ENCODE data around the gene XYLT2. TPM values are rescaled to one million over a fixed set of nuclear protein-coding genes. Genes with fewer than 3 reads are reported as not detected.
A peak's percentile ranks its signal among the peaks of the same experiment; 100 is the strongest.
"Not testable (repeated sequence)": the region's sequence is repeated elsewhere in the genome, so short reads cannot be mapped to it uniquely, and the experiment has no call there.

XYLT2 gene
- total RNA-seq (2014; rRNA removed; shearing (Covaris generic); ENCODE audit: low replicate concordance): 11.4 and 30.4 TPM in 2 replicates

GRCh38 chr17:50345432-50346312 lies at the start of gene XYLT2:
XYLT2 (plus strand) TSS chr17:50346126; CDS start chr17:50346141, 15 bp downstream.
- peak; percentile 97 for DNase-seq
- peaks cover 19% of the 10 kb centered on the region for H3K4me1 ChIP-seq (ENCODE audit: low read length)
- no peaks in the 10 kb centered on the region for H3K9me3 ChIP-seq (ENCODE audit: low read length)
- peak within 1 kb of the TSS; percentile 100 for H2AFZ ChIP-seq (ENCODE audit: low read length)
- H3K4me2 ChIP-seq (ENCODE audit: low read depth, low read length, poor library complexity, severe bottlenecking): peak within 1 kb of the TSS; percentile 95
- peak within 1 kb of the TSS; percentile 99 for H3K4me3 ChIP-seq (ENCODE audit: low read length)
- no peaks in the 10 kb centered on the region for H3K27me3 ChIP-seq (ENCODE audit: low read length)
- no peaks in the 10 kb centered on the region for H3K36me3 ChIP-seq (ENCODE audit: insufficient read depth, low read length)
- H3K27ac ChIP-seq (ENCODE audit: low read length): peak within 1 kb of the TSS; percentile 37; the same call in 1 of the 2 replicates
- H4K20me1 ChIP-seq (ENCODE audit: insufficient read depth, low read depth, low read length): peaks cover 10% of the 10 kb centered on the region; the same call in 1 of the 2 replicates
- H3K9me2 ChIP-seq (replicated peaks; ENCODE audit: insufficient read depth, low read length): no peaks in the 10 kb centered on the region
- H3K9ac ChIP-seq (ENCODE audit: low read length): peak within 1 kb of the TSS; percentile 95
- H3K79me2 ChIP-seq (ENCODE audit: low read length): peaks cover 35% of the 10 kb centered on the region

DNA sequence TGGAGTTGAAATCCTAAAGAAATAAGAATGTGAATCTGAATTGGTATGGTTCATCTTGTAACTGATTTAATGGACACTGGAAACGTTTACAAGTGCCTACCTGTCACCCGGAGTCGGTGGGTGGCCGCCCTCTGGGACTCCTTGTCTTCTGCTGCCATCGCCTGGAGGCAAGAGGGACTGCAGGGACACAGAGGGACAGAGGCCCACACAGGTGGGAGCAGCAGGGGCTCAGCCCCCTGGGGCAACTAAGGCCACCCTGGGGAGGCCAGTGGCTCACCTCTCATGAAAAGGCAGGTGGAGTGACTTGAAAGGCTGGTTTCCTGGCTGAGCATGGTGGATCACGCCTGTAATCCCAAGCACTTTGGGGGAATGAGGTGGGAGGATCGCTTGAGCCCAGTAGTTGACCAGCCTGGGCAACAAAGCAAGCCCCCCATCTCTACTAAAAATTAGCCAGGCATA lies 48.5 kb upstream of the XYLT2 start:
- Histone ChIP-seq H3K36me3 (ENCODE audit: insufficient read depth, low read length) (no peaks in the 10 kb centered on the region), H3K9me2 (replicated peaks; ENCODE audit: insufficient read depth, low read length) (no peaks in the 10 kb centered on the region), H3K27ac (ENCODE audit: low read length) (no peak overlapping the region), H4K20me1 (ENCODE audit: insufficient read depth, low read depth, low read length) (no peaks in the 10 kb centered on the region), H2AFZ (ENCODE audit: low read length) (no peak overlapping the region), H3K4me1 (ENCODE audit: low read length) (no peaks in the 10 kb centered on the region), H3K9ac (ENCODE audit: low read length) (no peak overlapping the region), H3K79me2 (ENCODE audit: low read length) (no peaks in the 10 kb centered on the region), H3K9me3 (ENCODE audit: low read length) (no peaks in the 10 kb centered on the region), H3K27me3 (ENCODE audit: low read length) (no peaks in the 10 kb centered on the region), H3K4me2 (ENCODE audit: low read depth, low read length, poor library complexity, severe bottlenecking) (no peak overlapping the region), H3K4me3 (ENCODE audit: low read length) (no peak overlapping the region)
- peak; percentile 78 for DNase-seq

DNA sequence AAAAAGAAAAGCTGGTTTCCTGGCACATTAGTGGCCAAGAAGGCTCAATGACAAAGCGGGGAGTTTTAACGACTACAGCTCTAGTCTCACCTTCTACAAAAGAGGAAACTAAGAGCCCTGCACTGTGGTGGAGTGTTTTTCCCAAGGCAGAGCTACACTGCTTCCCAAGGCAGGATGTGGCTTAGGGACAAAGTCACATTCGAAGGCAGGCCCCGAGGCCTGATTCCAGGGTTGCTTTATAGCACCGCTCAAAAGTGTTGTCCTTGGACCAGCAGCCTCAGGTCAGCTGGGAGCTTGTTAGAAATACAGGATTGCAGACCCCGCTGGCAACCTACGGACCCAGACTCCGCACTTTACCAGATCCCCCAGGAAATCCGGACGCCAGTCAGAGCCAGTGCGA lies 47.9 kb upstream of the XYLT2 start:
- H4K20me1 ChIP-seq (ENCODE audit: insufficient read depth, low read depth, low read length): no peaks in the 10 kb centered on the region
- H3K9ac ChIP-seq (ENCODE audit: low read length): no peak overlapping the region
- H3K9me3 ChIP-seq (ENCODE audit: low read length): no peaks in the 10 kb centered on the region
- no peak overlapping the region for H3K4me3 ChIP-seq (ENCODE audit: low read length)
- no peak overlapping the region for H3K4me2 ChIP-seq (ENCODE audit: low read depth, low read length, poor library complexity, severe bottlenecking)
- no peak for DNase-seq
- no peaks in the 10 kb centered on the region for H3K36me3 ChIP-seq (ENCODE audit: insufficient read depth, low read length)
- H3K9me2 ChIP-seq (replicated peaks; ENCODE audit: insufficient read depth, low read length): no peaks in the 10 kb centered on the region
- no peaks in the 10 kb centered on the region for H3K4me1 ChIP-seq (ENCODE audit: low read length)
- H3K79me2 ChIP-seq (ENCODE audit: low read length): no peaks in the 10 kb centered on the region
- no peaks in the 10 kb centered on the region for H3K27me3 ChIP-seq (ENCODE audit: low read length)
- no peak overlapping the region for H2AFZ ChIP-seq (ENCODE audit: low read length)
- H3K27ac ChIP-seq (ENCODE audit: low read length): no peak overlapping the region

DNA sequence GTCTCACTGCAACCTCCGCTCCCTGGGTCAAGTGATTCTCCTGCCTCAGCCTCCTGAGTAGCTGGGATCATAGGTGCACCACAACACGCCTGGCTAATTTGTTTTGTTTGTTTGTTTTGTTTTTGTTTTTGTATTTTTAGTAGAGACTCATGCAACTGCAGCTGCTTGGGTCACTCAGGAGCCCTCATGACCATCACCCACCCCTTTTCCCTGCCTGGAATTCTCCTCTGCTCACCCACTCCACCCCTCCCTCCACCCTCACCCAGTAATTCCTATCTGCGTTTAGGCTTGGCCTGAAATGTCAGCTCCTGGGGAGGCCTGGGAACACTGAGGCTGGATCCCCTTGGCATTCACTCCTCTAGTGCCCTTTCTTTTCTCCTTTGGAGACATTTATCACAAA lies 46.1 kb upstream of the XYLT2 start:
- no peaks in the 10 kb centered on the region for H3K79me2 ChIP-seq (ENCODE audit: low read length)
- DNase-seq: no peak
- H3K27ac ChIP-seq (ENCODE audit: low read length): no peak overlapping the region
- no peak overlapping the region for H3K9ac ChIP-seq (ENCODE audit: low read length)
- H3K36me3 ChIP-seq (ENCODE audit: insufficient read depth, low read length): no peaks in the 10 kb centered on the region
- H3K4me1 ChIP-seq (ENCODE audit: low read length): no peaks in the 10 kb centered on the region
- H2AFZ ChIP-seq (ENCODE audit: low read length): no peak overlapping the region
- no peaks in the 10 kb centered on the region for H4K20me1 ChIP-seq (ENCODE audit: insufficient read depth, low read depth, low read length)
- H3K27me3 ChIP-seq (ENCODE audit: low read length): no peaks in the 10 kb centered on the region
- H3K9me2 ChIP-seq (replicated peaks; ENCODE audit: insufficient read depth, low read length): no peaks in the 10 kb centered on the region
- no peak overlapping the region for H3K4me3 ChIP-seq (ENCODE audit: low read length)
- H3K9me3 ChIP-seq (ENCODE audit: low read length): no peaks in the 10 kb centered on the region
- no peak overlapping the region for H3K4me2 ChIP-seq (ENCODE audit: low read depth, low read length, poor library complexity, severe bottlenecking)

GRCh38 chr17:50300824-50301223 lies 45.1 kb upstream of the XYLT2 start:
- H4K20me1 ChIP-seq (ENCODE audit: insufficient read depth, low read depth, low read length); H2AFZ ChIP-seq (ENCODE audit: low read length); H3K4me2 ChIP-seq (ENCODE audit: low read depth, low read length, poor library complexity, severe bottlenecking); H3K4me3 ChIP-seq (ENCODE audit: low read length); H3K27ac ChIP-seq (ENCODE audit: low read length); H3K79me2 ChIP-seq (ENCODE audit: low read length); H3K9ac ChIP-seq (ENCODE audit: low read length); DNase-seq; H3K4me1 ChIP-seq (ENCODE audit: low read length); H3K36me3 ChIP-seq (ENCODE audit: insufficient read depth, low read length); H3K9me2 ChIP-seq (replicated peaks; ENCODE audit: insufficient read depth, low read length); H3K27me3 ChIP-seq (ENCODE audit: low read length); H3K9me3 ChIP-seq (ENCODE audit: low read length): not testable (repeated sequence)

- H3K4me1 ChIP-seq (ENCODE audit: low read length): no peaks in the 10 kb centered on the region
- H3K27me3 ChIP-seq (ENCODE audit: low read length): no peaks in the 10 kb centered on the region
- H3K27ac ChIP-seq (ENCODE audit: low read length): no peak overlapping the region
- no peaks in the 10 kb centered on the region for H3K36me3 ChIP-seq (ENCODE audit: insufficient read depth, low read length)
- no peak overlapping the region for H3K4me2 ChIP-seq (ENCODE audit: low read depth, low read length, poor library complexity, severe bottlenecking)
- DNase-seq: no peak
- H4K20me1 ChIP-seq (ENCODE audit: insufficient read depth, low read depth, low read length): no peaks in the 10 kb centered on the region
- H3K4me3 ChIP-seq (ENCODE audit: low read length): no peak overlapping the region
- no peaks in the 10 kb centered on the region for H3K79me2 ChIP-seq (ENCODE audit: low read length)
- H3K9ac ChIP-seq (ENCODE audit: low read length): no peak overlapping the region
- H3K9me3 ChIP-seq (ENCODE audit: low read length): no peaks in the 10 kb centered on the region
- H3K9me2 ChIP-seq (replicated peaks; ENCODE audit: insufficient read depth, low read length): no peaks in the 10 kb centered on the region
- no peak overlapping the region for H2AFZ ChIP-seq (ENCODE audit: low read length)
Observed at GRCh38 chr17:50301891-50302584, 43.9 kb upstream of the XYLT2 start.

DNA sequence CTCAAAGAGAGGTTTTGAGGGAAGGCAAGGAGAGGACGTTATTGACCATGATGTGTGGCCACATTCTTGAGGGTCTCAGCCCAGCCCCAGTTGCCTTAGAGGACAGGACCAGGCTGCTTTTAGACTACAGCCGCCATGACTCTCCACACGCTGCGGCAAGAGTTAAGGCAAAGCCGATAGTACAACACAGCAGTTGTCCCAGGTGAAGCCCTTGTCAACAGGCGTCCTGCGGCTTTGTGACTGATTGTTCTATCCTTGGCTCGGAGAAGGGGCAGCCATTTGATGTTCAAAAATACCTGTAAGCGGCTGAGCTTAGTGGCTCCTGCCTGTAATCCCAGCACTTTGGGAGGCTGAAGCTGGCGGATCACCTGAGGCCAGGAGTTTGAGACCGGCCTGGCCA lies 42.9 kb upstream of the XYLT2 start:
- Histone ChIP-seq H3K4me3 (ENCODE audit: low read length) (no peak overlapping the region), H2AFZ (ENCODE audit: low read length) (no peak overlapping the region), H3K27ac (ENCODE audit: low read length) (no peak overlapping the region), H3K27me3 (ENCODE audit: low read length) (no peaks in the 10 kb centered on the region), H3K9me2 (replicated peaks; ENCODE audit: insufficient read depth, low read length) (no peaks in the 10 kb centered on the region), H3K36me3 (ENCODE audit: insufficient read depth, low read length) (no peaks in the 10 kb centered on the region), H4K20me1 (ENCODE audit: insufficient read depth, low read depth, low read length) (no peaks in the 10 kb centered on the region), H3K4me1 (ENCODE audit: low read length) (no peaks in the 10 kb centered on the region), H3K9me3 (ENCODE audit: low read length) (no peaks in the 10 kb centered on the region), H3K79me2 (ENCODE audit: low read length) (no peaks in the 10 kb centered on the region), H3K4me2 (ENCODE audit: low read depth, low read length, poor library complexity, severe bottlenecking) (no peak overlapping the region), H3K9ac (ENCODE audit: low read length) (no peak overlapping the region)
- DNase-seq: no peak

DNA sequence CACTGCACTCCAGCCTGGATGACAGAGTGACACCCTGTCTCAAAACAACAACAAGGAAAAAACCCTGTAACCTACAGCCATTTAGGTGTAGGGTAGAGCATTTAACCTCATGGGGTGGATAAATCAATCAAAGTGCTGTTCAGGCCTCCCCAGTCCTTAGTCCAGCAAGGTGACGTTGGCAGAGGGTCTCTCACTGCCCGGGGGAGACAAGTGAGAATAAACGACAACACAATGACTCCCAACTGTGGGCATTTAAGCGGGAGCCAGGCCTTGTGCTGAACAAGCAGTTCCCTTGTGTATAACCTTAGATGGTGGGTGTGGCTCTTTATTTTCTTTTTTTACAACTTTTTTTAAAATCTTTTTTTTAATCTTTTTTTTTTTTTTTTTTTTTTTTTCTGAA lies 42.3 kb upstream of the XYLT2 start:
- Histone ChIP-seq H3K36me3 (ENCODE audit: insufficient read depth, low read length) (no peaks in the 10 kb centered on the region), H3K9me2 (replicated peaks; ENCODE audit: insufficient read depth, low read length) (no peaks in the 10 kb centered on the region), H3K4me1 (ENCODE audit: low read length) (no peaks in the 10 kb centered on the region), H2AFZ (ENCODE audit: low read length) (no peak overlapping the region), H3K4me2 (ENCODE audit: low read depth, low read length, poor library complexity, severe bottlenecking) (no peak overlapping the region), H3K4me3 (ENCODE audit: low read length) (no peak overlapping the region), H4K20me1 (ENCODE audit: insufficient read depth, low read depth, low read length) (no peaks in the 10 kb centered on the region), H3K27me3 (ENCODE audit: low read length) (no peaks in the 10 kb centered on the region), H3K9ac (ENCODE audit: low read length) (no peak overlapping the region), H3K9me3 (ENCODE audit: low read length) (no peaks in the 10 kb centered on the region), H3K27ac (ENCODE audit: low read length) (no peak overlapping the region), H3K79me2 (ENCODE audit: low read length) (no peaks in the 10 kb centered on the region)
- DNase-seq: no peak
